B cell (primary cell): ENCODE measurements around the gene RASA3.

ENCODE experiments used
- EZH2 ChIP-seq: IDR thresholded peaks from 2 replicates; pipeline ENCODE4 v1.6.1; 2012; ENCODE audit warnings: borderline replicate concordance, low read depth, mild to moderate bottlenecking, moderate library complexity, low read length; ENCODE audit not compliant: insufficient read depth, poor library complexity, severe bottlenecking
- TF ChIP-seq, protein P1 (sequence below): fragments of 200-600 bp; IDR thresholded peaks from one replicate; pipeline ENCODE4 v1.8.0; 2022; ENCODE audit warnings: antibody characterized with exemption, mild to moderate bottlenecking

DNA sequence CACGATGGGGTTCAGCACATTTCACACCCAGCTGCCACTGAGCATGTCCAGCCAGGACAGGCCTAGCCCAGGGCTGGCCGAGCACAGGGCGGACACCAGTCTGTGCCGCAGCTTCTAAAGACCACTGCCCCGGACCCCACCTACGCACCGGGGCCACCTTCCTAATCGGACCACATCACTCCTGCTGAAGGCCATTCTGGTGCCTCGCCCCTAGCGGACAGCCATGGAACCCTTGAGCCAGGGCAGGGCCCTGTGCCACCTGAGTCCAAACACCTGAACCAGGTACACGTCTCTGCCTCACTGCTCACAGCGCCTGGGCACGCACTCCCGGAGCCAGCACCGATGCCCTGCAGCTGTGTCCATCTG, 150.1 kb downstream of the RASA3 start:
- TF ChIP-seq, protein P1, sequence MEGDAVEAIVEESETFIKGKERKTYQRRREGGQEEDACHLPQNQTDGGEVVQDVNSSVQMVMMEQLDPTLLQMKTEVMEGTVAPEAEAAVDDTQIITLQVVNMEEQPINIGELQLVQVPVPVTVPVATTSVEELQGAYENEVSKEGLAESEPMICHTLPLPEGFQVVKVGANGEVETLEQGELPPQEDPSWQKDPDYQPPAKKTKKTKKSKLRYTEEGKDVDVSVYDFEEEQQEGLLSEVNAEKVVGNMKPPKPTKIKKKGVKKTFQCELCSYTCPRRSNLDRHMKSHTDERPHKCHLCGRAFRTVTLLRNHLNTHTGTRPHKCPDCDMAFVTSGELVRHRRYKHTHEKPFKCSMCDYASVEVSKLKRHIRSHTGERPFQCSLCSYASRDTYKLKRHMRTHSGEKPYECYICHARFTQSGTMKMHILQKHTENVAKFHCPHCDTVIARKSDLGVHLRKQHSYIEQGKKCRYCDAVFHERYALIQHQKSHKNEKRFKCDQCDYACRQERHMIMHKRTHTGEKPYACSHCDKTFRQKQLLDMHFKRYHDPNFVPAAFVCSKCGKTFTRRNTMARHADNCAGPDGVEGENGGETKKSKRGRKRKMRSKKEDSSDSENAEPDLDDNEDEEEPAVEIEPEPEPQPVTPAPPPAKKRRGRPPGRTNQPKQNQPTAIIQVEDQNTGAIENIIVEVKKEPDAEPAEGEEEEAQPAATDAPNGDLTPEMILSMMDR = no peak
- no peak for TF ChIP-seq EZH2
